ENCODE results near the gene ZNF512. TPM values are rescaled to one million over a fixed set of nuclear protein-coding genes. Genes with fewer than 3 reads are reported as not detected.
"Not testable (repeated sequence)": the region's sequence is repeated elsewhere in the genome, so short reads cannot be mapped to it uniquely, and the experiment has no call there.

The ZNF512 gene
- total RNA-seq, 1 experiment from 2014 or later: 28.6 TPM

- no peak overlapping the region for H3K27ac Mint-ChIP-seq (ENCODE audit: unreplicated experiment)
- intact Hi-C loops (cut with micrococcal nuclease; ENCODE audit: unreplicated experiment): loop anchor here (10.0 kb wide), 2 partner anchors 128 to 218 kb away; partner anchors contain the start of genes FNDC4, GCKR and PPM1G
- peaks cover 12% of the 10 kb centered on the region for H3K4me1 Mint-ChIP-seq (ENCODE audit: low read depth, unreplicated experiment)
- CTCF ChIA-PET: no interaction called here
- no peak for DNase-seq
- H3K9me3 Mint-ChIP-seq (ENCODE audit: low read depth, unreplicated experiment): no peaks in the 10 kb centered on the region
- no peak overlapping the region for H3K4me3 Mint-ChIP-seq (ENCODE audit: low read depth, unreplicated experiment)
- no peaks in the 10 kb centered on the region for H3K27me3 Mint-ChIP-seq (ENCODE audit: unreplicated experiment)
- BruUV-seq (replicated peaks): no TSS peak
- H3K36me3 Mint-ChIP-seq (ENCODE audit: insufficient read depth, unreplicated experiment): peaks cover 25% of the 10 kb centered on the region
- no peak for TF ChIP-seq CTCF (IDR thresholded peaks at IDR 0.05; ENCODE audit: unreplicated experiment)
Observed at GRCh38 chr2:27622921-27623384, 40.1 kb downstream of the ZNF512 start.

GRCh38 chr2:27624943-27625342, 42.1 kb downstream of the ZNF512 start:
- no peak overlapping the region for H3K27ac Mint-ChIP-seq (ENCODE audit: unreplicated experiment)

GRCh38 chr2:27626323-27626722, 43.5 kb downstream of the ZNF512 start:
- H3K27ac Mint-ChIP-seq (ENCODE audit: unreplicated experiment); DNase-seq; H3K27me3 Mint-ChIP-seq (ENCODE audit: unreplicated experiment); H3K4me3 Mint-ChIP-seq (ENCODE audit: low read depth, unreplicated experiment); BruUV-seq (replicated peaks); CTCF ChIA-PET; H3K9me3 Mint-ChIP-seq (ENCODE audit: low read depth, unreplicated experiment): not testable (repeated sequence)
- intact Hi-C loops (cut with micrococcal nuclease; ENCODE audit: unreplicated experiment): loop anchor here (10.0 kb wide), 2 partner anchors 132 to 222 kb away; partner anchors contain the start of genes FNDC4, GCKR and PPM1G
- Mint-ChIP-seq H3K4me1 (ENCODE audit: low read depth, unreplicated experiment) (peaks cover 14% of the 10 kb centered on the region), H3K36me3 (ENCODE audit: insufficient read depth, unreplicated experiment) (peaks cover 14% of the 10 kb centered on the region)

More at GRCh38 chr2:27624943-27625342, 42.1 kb downstream of the ZNF512 start:
- no peak for DNase-seq
- no peaks in the 10 kb centered on the region for H3K9me3 Mint-ChIP-seq (ENCODE audit: low read depth, unreplicated experiment)
- no peak for TF ChIP-seq CTCF (IDR thresholded peaks at IDR 0.05; ENCODE audit: unreplicated experiment)
- H3K27me3 Mint-ChIP-seq (ENCODE audit: unreplicated experiment): no peaks in the 10 kb centered on the region
- intact Hi-C loops (cut with micrococcal nuclease; ENCODE audit: unreplicated experiment): loop anchor here (10.0 kb wide), 2 partner anchors 130 to 220 kb away; partner anchors contain the start of genes FNDC4, GCKR and PPM1G
- BruUV-seq (replicated peaks): no TSS peak
- no peak overlapping the region for H3K4me3 Mint-ChIP-seq (ENCODE audit: low read depth, unreplicated experiment)
- peaks cover 25% of the 10 kb centered on the region for H3K36me3 Mint-ChIP-seq (ENCODE audit: insufficient read depth, unreplicated experiment)
- CTCF ChIA-PET: no interaction called here
- peaks cover 14% of the 10 kb centered on the region for H3K4me1 Mint-ChIP-seq (ENCODE audit: low read depth, unreplicated experiment)

- intact Hi-C loops (cut with micrococcal nuclease; ENCODE audit: unreplicated experiment): loop anchor here (10.0 kb wide), 2 partner anchors 132 to 222 kb away; partner anchors contain the start of genes FNDC4, GCKR and PPM1G
- CTCF ChIA-PET; H3K27ac Mint-ChIP-seq (ENCODE audit: unreplicated experiment): not testable (repeated sequence)
Observed at GRCh38 chr2:27626921-27627320, 44.1 kb downstream of the ZNF512 start.

GRCh38 chr2:27627963-27628766, 45.3 kb downstream of the ZNF512 start:
- CTCF ChIA-PET: interaction anchor here (0.6 to 2.7 kb wide), 2 partner anchors 55 to 407 kb away, joined by 3 to 14 read pairs; no protein-coding TSS in a partner anchor
- TF ChIP-seq CTCF (IDR thresholded peaks at IDR 0.05; ENCODE audit: unreplicated experiment): no peak
- Mint-ChIP-seq H3K4me3 (ENCODE audit: low read depth, unreplicated experiment) (no peak overlapping the region), H3K4me1 (ENCODE audit: low read depth, unreplicated experiment) (peaks cover 14% of the 10 kb centered on the region), H3K36me3 (ENCODE audit: insufficient read depth, unreplicated experiment) (peaks cover 7% of the 10 kb centered on the region), H3K27me3 (ENCODE audit: unreplicated experiment) (no peaks in the 10 kb centered on the region), H3K9me3 (ENCODE audit: low read depth, unreplicated experiment) (no peaks in the 10 kb centered on the region), H3K27ac (ENCODE audit: unreplicated experiment) (no peak overlapping the region)
- intact Hi-C loops (cut with micrococcal nuclease; ENCODE audit: unreplicated experiment): loop anchor here (10.0 kb wide), 2 partner anchors 133 to 223 kb away; partner anchors contain the start of genes FNDC4, GCKR and PPM1G
- peak; percentile 49 for DNase-seq
- TSS peak; percentile 64 for BruUV-seq (replicated peaks)

More at GRCh38 chr2:27626921-27627320, 44.1 kb downstream of the ZNF512 start:
- BruUV-seq (replicated peaks); H3K36me3 Mint-ChIP-seq (ENCODE audit: insufficient read depth, unreplicated experiment); DNase-seq; H3K9me3 Mint-ChIP-seq (ENCODE audit: low read depth, unreplicated experiment); H3K4me3 Mint-ChIP-seq (ENCODE audit: low read depth, unreplicated experiment); H3K27me3 Mint-ChIP-seq (ENCODE audit: unreplicated experiment): not testable (repeated sequence)
- H3K4me1 Mint-ChIP-seq (ENCODE audit: low read depth, unreplicated experiment): peaks cover 14% of the 10 kb centered on the region

Measured in Calu3 (cell line).